SK-N-SH (cell line): ENCODE results near the gene DNAH10. TPM values are rescaled to one million over a fixed set of nuclear protein-coding genes. Genes with fewer than 3 reads are reported as not detected.

Source experiments
- CTCF ChIA-PET: fragments of 300-600, 350-600 bp; formaldehyde crosslinking; extraction: SDS; loops from one replicate; lab custom pipeline; 2021; lab: Yijun Ruan, JAX
- POLR2A ChIA-PET: fragments of 350-600 bp; sonication (Branson Sonifier 250); formaldehyde crosslinking; extraction: SDS; loops from one replicate; lab custom pipeline; 2020; ENCODE audit warnings: antibody characterized with exemption, inconsistent platforms; lab: Yijun Ruan, JAX
- DNase-seq: peaks from one replicate; pipeline ENCODE4 v3.0.0; 2012
- H2AFZ ChIP-seq: fragments of 200-600 bp; sonication (generic); 2 replicates; pipeline ENCODE4 v1.8.1; 2016; ENCODE audit warnings: antibody characterized with exemption, mild to moderate bottlenecking, low read depth
- H3F3A ChIP-seq: fragments of 200-600 bp; sonication (generic); replicated peaks from 2 replicates; pipeline ENCODE3; 2016; ENCODE audit warnings: antibody characterized with exemption, mild to moderate bottlenecking; ENCODE audit not compliant: insufficient read depth
- H3K27ac ChIP-seq, 2 experiments: fragments of 200-500 bp in 1 of 2; fragments of 200-600 bp in 1 of 2; sonication (Bioruptor generic) in 1 of 2; sonication (generic), shearing (Covaris generic) in 1 of 2; 2 replicates each; pipeline versions ENCODE4 v1.5.1 to v1.6.1; 2014 to 2016; ENCODE audit warnings: low read depth in 2 of 2, inconsistent platforms in 1 of 2, low read length in 1 of 2, mild to moderate bottlenecking in 1 of 2, mixed read lengths in 1 of 2
- H3K27me3 ChIP-seq: fragments of 200-600 bp; sonication (generic), shearing (Covaris generic); 2 replicates; pipeline ENCODE4 v1.6.1; 2016; ENCODE audit warnings: mixed run types; ENCODE audit not compliant: insufficient read depth
- H3K36me3 ChIP-seq, 2 experiments: fragments of 200-500 bp in 1 of 2; fragments of 200-600 bp in 1 of 2; sonication (Bioruptor generic) in 1 of 2; sonication (generic) in 1 of 2; replicated peaks in 1 of 2; 2 replicates each; pipeline versions ENCODE3 to v1.5.1; 2014 to 2016; ENCODE audit warnings: low read length in 1 of 2, mild to moderate bottlenecking in 1 of 2; ENCODE audit not compliant: insufficient read depth in 2 of 2, control insufficient read depth in 1 of 2
- H3K4me1 ChIP-seq, 2 experiments: fragments of 200-500 bp in 1 of 2; fragments of 200-600 bp in 1 of 2; sonication (Bioruptor generic) in 1 of 2; sonication (generic), shearing (Covaris generic) in 1 of 2; 2 replicates each; pipeline versions ENCODE4 v1.5.1 to v1.6.1; 2014 to 2016; ENCODE audit warnings: low read depth in 1 of 2, low read length in 1 of 2, mixed run types in 1 of 2; ENCODE audit not compliant: insufficient read depth in 2 of 2, control insufficient read depth in 1 of 2
- H3K4me2 ChIP-seq: fragments of 200-600 bp; sonication (generic), shearing (Covaris generic); 2 replicates; pipeline ENCODE4 v1.6.1; 2017; ENCODE audit warnings: mixed run types
- H3K4me3 ChIP-seq, 2 experiments: fragments of 200-500 bp in 1 of 2; fragments of 200-600 bp in 1 of 2; sonication (Bioruptor generic) in 1 of 2; sonication (generic), shearing (Covaris generic) in 1 of 2; 2 replicates each; pipeline versions ENCODE4 v1.5.1 to v1.8.1; 2014 to 2016; ENCODE audit warnings: low read depth in 2 of 2, inconsistent platforms in 1 of 2, low read length in 1 of 2, mild to moderate bottlenecking in 1 of 2, mixed read lengths in 1 of 2, moderate library complexity in 1 of 2
- H3K79me2 ChIP-seq: fragments of 200-600 bp; sonication (generic); 2 replicates; pipeline ENCODE4 v1.8.1; 2017; ENCODE audit warnings: mild to moderate bottlenecking; ENCODE audit not compliant: insufficient read depth
- H3K9ac ChIP-seq: fragments of 200-600 bp; sonication (generic); 2 replicates; pipeline ENCODE4 v1.6.1; 2017; ENCODE audit warnings: mixed run types
- H3K9me2 ChIP-seq: fragments of 200-600 bp; sonication (generic); 2 replicates; pipeline ENCODE4 v1.6.1; 2017; ENCODE audit warnings: mixed run types
- H3K9me3 ChIP-seq: fragments of 200-600 bp; sonication (generic); 2 replicates; pipeline ENCODE4 v1.6.1; 2017; ENCODE audit warnings: mixed run types, mild to moderate bottlenecking, moderate library complexity
- H4K20me1 ChIP-seq: fragments of 200-600 bp; sonication (generic); 2 replicates; pipeline ENCODE4 v1.6.1; 2017; ENCODE audit warnings: mild to moderate bottlenecking, mixed run types; ENCODE audit not compliant: insufficient read depth
- CTCF ChIP-seq: fragments of 200-600 bp; sonication (generic); IDR thresholded peaks from 2 replicates; pipeline ENCODE4 v1.6.1; 2017; ENCODE audit warnings: antibody characterized with exemption, mild to moderate bottlenecking, moderate library complexity
- FOXJ3 ChIP-seq: sonication (generic); formaldehyde crosslinking; IDR thresholded peaks from 2 replicates; pipeline ENCODE4 v1.5.1; 2020; ENCODE audit warnings: mild to moderate bottlenecking, missing genetic modification reagents
- MAX ChIP-seq: IDR thresholded peaks from 2 replicates; pipeline ENCODE4 v1.4.0; 2012; ENCODE audit warnings: low read depth
- PBX3 ChIP-seq: IDR thresholded peaks from 2 replicates; pipeline ENCODE4; 2012
- REST ChIP-seq: IDR thresholded peaks from 2 replicates; pipeline ENCODE4 v1.6.1; 2012; ENCODE audit warnings: mild to moderate bottlenecking, low read depth, low read length, moderate library complexity
- RFX5 ChIP-seq: IDR thresholded peaks from 2 replicates; pipeline ENCODE4 v1.6.1; 2012; ENCODE audit warnings: mild to moderate bottlenecking, improper control_type of control experiment, low read length
- SMC3 ChIP-seq: IDR thresholded peaks from 2 replicates; pipeline ENCODE4 v1.6.1; 2012; ENCODE audit warnings: low read depth, low read length, improper control_type of control experiment
- TCF12 ChIP-seq: IDR thresholded peaks from 2 replicates; pipeline ENCODE4 v1.4.0; 2012
- TEAD4 ChIP-seq: IDR thresholded peaks from 2 replicates; pipeline ENCODE4 v1.4.0; 2012; ENCODE audit warnings: mild to moderate bottlenecking, borderline replicate concordance; ENCODE audit not compliant: insufficient read depth
- USF2 ChIP-seq: fragments of 150-350 bp; IDR thresholded peaks from 2 replicates; pipeline ENCODE4 v1.6.1; 2017; ENCODE audit warnings: antibody characterized with exemption, low read length, low read depth, borderline replicate concordance
- YY1 ChIP-seq: IDR thresholded peaks from 2 replicates; pipeline ENCODE4 v1.4.0; 2012; ENCODE audit warnings: low read depth, mild to moderate bottlenecking
- WGBS: methylation state at CpG from one replicate; pipeline ENCODE4 v1.1.6; 2017; ENCODE audit warnings: low lambda C conversion rate; 5-methylcytosine and 5-hydroxymethylcytosine counted together
- polyA plus RNA-seq, 3 experiments: library from polyadenylated mRNA; depleted of rRNA; stranded (reverse); fragments of >200 nt; gene quantifications; 2 replicates each; pipeline ENCODE4 v1.2.3, GENCODE V29; 2012

Gene DNAH10
- polyA plus RNA-seq, 1 of the 3 experiments (the other 2 are of a cell fraction): 0.13 TPM

- DNase-seq: peak; percentile 70
- Histone ChIP-seq H3K36me3 (peaks cover 26 to 39% of the 10 kb centered on the region in 2 experiments), H3K9me3 (no peaks in the 10 kb centered on the region), H3F3A (peaks cover 31% of the 10 kb centered on the region), H3K27me3 (no peaks in the 10 kb centered on the region), H3K9ac (peak overlapping the region; percentile 77), H3K4me3 (peak overlapping the region; percentile 70 to 77), H3K79me2 (peaks cover 78% of the 10 kb centered on the region), H2AFZ (peak overlapping the region; percentile 59), H3K4me2 (peak overlapping the region; percentile 100), H3K27ac (peak overlapping the region; percentile 41 to 82; a peak in 3 of 4 replicates), H3K9me2 (no peaks in the 10 kb centered on the region), H3K4me1 (peaks cover 7 to 15% of the 10 kb centered on the region in 2 experiments; a peak in 3 of 4 replicates), H4K20me1 (peaks cover 27% of the 10 kb centered on the region)
- TF ChIP-seq USF2: no peak
- no peak for TF ChIP-seq SMC3
- no peak for TF ChIP-seq PBX3
- TF ChIP-seq MAX: no peak
- peak; percentile 67 for TF ChIP-seq REST
- TF ChIP-seq CTCF: no peak
- TF ChIP-seq YY1: 0 out of 2 replicates have a peak, but pooled peaks have one; percentile 37
- no peak for TF ChIP-seq TEAD4
- TF ChIP-seq FOXJ3 (CRISPR knock-in tag): no peak
- no peak for TF ChIP-seq RFX5
- no peak for TF ChIP-seq TCF12
- POLR2A ChIA-PET: no interaction called here
- CTCF ChIA-PET: interaction anchor here (1.0 kb wide), 1 partner anchor 24 kb away, joined by 4 read pairs; no protein-coding TSS in a partner anchor
- WGBS: 3% methylated on average over 18 of the region's 69 CpGs
Observed at GRCh38 chr12:123973552-123974341, 211.6 kb downstream of the DNAH10 start.
